GM18519 (cell line): ENCODE measurements around the gene POGZ.
"Not testable (repeated sequence)": the region's sequence is repeated elsewhere in the genome, so short reads cannot be mapped to it uniquely, and the experiment has no call there.

Experiments used
- ATAC-seq: cut with Tn5 transposase; IDR thresholded peaks from one replicate; pipeline ENCODE4 v1.9.1; 2021; ENCODE audit warnings: mild to moderate bottlenecking, moderate library complexity; ENCODE audit not compliant: unreplicated experiment, low FRiP score

The POGZ gene

DNA sequence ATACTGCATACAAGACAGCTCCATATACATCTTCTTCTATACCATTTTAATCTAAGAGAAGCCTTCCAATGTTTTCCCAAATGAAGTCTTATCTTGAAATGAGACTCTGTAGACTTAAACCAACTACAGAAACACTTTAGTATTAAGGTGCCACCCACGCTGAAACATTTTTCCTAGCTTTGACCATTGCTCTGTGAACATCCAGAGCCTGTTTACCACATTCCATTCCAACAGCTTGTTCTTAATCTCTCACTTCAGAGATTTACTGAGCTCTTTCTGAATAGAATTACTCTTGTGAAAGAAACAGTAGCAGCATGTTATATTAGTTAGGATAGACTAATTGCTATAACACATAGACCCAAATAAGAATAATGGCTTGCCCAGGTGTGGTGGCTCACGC lies 19.6 kb upstream of the POGZ start:
- ATAC-seq: no peak

DNA sequence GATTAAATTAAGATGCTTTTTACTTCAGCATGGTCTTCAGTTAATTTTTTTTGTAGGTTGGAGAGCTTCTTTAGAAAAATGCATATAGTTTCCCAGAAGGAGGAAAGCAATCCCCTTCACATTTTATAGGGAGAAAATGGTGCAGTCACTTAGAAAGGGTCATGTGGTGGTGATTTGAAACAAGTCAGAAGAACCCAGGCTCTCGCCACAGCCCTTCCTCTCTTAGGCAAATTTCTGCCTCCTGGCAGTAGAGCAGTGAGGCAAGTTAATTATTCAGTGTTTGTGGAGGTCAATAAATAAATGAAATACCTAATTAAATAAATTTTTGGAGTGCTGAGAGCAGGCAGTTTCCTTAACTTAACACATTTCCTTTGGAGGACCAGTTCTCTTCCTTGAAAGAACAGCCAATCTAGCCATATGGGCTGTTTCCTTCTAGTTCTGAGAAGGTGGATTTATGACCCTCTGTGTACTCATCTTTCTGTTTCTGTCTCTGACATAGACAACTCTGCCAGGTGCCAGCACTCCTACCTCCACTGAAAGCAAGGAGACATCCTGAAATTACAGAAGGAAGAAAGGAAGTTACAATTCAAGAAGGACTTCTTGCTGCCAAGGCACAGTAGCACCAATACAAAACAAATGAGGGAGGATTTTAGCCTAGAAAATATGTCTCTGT lies 19.0 kb upstream of the POGZ start:
- no peak for ATAC-seq

DNA sequence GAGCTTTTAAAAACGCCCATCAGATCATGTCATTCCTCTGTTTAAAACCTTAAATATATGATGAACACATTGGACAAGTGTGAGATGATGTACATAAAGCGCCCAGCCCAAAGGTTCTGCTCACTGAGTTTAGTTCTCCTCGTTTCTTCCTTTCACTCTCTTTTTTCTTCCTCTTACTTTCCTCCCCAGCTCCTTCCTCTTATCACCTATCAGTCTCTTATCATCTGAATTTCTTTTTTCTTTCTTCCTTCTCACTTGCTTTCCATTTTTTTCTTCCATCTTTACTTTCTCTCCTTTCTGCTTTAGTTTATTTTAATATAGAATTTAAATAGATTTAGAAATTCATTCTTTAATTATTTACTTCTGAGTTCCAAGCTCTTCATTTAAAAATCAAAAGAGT lies 17.8 kb upstream of the POGZ start:
- no peak for ATAC-seq

DNA sequence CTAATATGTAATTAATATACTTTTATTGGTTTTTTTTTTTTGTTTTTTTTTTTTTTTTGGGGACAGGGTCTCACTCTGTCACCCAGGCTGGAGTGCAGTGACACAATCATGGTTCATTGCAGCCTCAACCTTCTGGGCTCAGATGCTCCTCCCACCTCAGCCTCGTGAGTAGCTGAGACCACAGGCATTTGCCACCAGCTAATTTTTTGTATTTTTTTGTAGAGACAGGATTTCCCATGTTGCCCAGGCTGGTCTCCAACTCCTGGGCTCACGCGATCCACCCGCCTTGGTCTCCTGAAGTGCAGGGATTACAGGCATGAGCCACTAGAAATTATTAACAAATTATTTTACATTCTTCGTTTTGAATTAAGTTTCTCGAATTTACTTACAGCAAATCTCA lies 16.8 kb upstream of the POGZ start:
- ATAC-seq: no peak

DNA sequence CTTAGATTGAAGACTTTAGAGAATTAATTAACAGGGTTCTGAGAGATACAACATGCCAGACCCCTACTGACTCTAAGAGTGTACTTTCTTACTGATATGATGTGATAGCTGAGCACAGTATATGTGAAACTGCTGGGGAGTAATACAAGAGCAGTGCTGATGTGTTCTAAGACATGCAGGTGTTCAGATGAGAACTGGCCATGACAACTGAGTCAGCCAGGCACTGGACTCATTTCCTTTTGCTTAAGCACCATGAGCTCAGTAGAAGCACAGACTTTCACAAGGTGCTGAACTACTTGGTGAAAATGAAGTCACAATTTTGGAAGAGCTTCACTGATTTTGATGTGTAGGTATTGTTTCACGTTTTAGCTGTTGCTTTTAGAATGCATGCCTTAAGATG lies 15.9 kb upstream of the POGZ start:
- peak; percentile 62 for ATAC-seq

DNA sequence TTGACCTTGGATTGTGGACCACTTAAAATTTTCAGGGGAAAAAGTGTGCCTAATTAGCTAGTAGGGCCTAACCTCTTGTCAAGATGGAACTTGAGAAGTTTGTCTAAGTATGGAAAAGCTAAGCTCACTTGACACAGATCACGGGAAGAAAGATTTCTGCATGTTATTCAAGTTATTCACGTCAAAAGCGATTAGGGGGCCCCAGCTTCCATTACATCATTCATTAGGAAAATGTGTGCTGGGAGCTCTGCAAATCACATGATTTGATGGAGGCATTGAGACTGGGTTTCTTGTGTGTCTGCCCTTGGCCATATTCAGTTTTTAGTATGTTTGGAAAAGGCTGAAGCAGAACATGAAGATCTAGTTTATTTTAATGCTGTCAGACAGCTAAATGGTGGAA lies 15.5 kb upstream of the POGZ start:
- no peak for ATAC-seq

DNA sequence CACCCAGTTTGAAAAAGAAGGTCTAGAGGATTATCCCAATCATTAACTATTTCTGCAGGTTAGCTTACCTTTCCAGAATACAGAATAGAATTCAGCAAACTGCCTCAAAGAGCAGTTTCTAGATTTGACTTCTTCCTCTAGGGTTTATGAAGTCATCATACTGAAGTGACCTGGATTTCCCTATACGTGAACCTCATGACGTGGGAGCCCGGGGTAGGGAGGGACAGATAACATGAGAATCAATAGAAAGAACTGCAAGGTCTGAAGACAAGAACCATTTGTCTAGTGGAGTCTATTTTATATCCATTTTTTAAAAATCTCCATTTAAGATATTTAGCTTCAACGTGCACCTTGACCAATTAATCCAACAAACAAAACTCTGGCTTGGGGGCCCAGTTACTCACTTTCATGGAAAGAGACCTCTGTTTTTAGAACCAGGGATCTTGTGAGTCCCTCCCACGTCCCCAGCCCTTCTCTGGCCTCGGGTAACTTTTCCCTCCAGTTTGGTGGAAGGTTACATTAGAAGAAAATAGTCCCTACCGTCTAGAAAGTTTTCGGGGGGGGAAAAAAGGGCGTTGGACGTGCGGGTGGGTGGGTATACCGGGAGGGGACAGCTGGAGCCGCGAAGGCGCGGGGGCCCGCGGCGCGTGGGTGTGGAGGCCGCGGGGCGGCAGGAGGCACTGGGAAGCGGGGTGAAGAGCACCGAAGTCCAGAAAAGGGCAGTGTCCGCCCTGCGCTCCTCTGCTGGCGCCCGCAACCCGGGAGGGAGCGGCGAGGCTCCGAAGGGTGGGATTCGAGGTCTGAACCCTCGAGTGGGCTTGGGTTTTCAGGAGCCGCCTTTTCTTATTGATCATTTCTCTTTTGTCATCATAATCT lies 13.8 kb upstream of the POGZ start:
- ATAC-seq: no peak

DNA sequence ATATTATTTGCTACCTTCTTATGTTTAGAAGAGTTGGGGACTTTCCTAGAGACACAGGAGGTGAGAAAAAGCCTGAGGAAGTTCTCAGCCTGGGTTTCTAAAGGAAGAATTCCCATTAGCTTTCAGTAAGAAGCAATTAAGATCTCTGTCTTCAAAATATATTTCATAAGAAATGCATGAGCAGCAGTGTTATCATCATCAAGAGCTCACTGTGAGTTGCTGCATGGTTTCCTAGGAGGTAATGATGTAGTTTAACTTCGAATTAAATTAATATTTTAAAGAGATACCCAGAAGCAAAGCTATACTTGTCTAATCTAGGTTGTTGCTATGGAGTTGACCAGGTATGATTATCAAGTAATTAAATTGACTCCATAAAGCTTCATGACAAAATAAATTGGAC lies 5.7 kb upstream of the POGZ start:
- no peak for ATAC-seq

DNA sequence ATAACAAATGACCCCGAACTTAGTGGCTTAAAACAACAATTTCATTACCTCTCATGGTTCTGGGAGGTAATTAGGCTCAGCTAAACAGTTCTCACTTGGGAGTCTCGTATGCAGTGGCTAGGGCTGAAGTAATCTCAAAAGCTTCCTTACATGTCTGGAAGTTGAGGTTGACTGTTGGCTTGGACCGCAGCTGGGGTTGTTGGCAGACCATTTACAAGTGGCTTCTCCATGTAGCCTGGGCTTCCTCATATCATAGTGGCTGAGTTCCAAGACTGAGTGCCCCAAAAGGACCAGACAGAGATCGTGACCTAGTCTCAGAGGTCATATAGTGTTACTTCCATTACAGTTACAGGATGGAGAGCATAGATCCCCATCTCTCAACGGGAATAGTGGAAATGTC lies 2.4 kb upstream of the POGZ start:
- no peak for ATAC-seq

DNA sequence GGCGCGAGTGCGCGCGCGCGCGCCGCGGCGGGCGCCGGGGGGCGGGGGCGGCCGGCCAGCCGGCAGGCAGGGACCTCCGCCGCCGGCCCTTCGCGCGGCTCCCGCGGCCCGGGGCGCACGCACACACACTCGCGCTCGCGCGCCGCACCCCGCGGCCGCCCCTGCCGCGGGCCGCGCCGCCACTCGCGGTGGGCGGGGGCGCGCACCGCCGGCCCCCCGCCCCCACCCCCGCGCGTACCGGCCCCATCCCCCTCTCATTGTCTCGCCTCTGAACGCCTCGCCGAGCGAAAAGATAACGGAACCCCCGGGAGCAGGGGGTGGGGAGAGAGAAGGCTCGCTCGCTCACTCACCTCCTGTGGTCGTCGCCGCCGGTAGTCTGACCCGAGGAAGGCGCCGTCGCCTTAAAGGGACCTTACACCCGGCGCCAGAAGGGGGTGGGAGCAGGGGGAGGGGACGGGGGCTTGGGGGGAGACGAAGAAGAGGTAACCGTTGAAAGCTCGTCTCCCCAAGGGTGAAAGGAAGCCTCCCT lies 428 bp downstream of the POGZ start:
- ATAC-seq: no peak

DNA sequence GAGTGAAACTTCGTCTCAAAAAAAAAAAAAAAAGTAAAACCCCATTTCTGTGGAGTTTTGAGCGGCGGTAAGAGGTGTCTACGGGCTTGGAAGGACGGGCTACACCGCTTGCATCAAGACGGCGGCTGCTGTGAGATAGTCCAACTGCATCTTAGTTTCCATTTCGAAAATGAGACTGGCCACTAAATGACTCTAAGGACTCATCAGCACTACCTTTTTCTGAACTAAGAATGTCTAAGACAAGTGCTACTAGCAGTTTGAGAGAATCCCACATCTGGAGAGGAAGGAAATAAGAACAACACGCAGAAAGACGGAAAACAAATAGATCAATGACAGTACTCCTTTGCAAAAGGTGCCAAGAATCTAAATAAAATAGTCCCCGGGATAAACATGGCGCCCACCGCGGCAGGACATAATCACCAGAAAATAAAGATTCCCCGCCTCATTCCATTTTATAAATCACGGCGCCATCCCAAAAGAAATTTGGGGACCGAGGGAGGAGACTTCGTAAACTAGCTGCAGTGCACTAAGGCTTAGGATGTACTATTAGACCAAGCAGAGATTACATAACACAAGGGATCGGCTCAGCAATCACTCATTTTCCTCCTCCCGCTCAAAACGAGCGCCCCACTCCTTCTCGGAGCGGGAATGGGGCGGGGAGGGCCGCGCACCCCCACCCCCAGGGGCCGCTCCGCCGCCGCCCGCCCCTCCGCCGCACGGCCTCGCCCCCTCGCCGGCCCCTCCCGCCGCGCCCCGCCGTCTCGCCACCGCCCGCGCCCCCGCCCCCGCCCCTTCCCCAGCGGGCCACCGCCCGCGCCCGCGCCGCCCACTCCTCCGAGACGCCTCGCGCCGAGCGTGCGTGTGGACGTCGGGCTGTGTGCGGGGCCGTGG lies 1.1 kb downstream of the POGZ start:
- no peak for ATAC-seq

DNA sequence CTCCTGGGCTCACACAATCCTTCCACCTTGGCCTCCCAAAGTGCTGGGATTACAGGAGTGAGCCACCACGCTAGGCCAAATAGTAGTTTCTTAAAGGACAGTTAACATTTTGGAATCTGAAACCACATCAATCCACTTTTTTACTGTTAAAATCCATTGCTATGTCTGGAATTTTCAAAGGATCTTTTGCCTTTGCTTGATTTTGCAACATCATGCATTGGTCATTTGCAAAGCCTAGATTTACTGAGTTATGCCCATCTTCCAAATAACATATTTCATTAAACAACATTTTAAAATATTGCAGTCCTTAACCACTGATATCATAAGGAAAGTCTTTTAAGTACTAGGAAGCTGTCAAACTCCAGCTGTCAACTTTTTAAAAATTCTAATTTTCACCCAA lies 3.3 kb downstream of the POGZ start:
- no peak for ATAC-seq

DNA sequence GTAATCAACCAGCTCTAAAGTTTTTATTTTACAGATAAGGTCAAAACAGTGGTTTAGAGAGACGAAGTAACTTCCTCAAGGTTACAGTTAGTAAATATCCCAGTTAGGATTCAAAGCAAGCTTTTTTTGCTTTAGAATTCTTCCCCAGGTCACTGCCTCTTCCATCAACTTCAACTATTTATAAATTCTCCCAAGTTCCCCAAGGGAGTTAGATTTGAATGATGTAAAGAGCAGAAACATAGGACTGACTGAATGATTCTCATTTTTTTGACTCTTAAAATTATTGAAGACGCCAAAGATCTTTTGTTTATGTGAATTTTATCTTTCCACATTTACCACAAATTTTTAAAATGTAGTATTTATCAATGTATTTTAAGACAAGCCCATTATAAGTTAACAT lies 4.1 kb downstream of the POGZ start:
- ATAC-seq: no peak

DNA sequence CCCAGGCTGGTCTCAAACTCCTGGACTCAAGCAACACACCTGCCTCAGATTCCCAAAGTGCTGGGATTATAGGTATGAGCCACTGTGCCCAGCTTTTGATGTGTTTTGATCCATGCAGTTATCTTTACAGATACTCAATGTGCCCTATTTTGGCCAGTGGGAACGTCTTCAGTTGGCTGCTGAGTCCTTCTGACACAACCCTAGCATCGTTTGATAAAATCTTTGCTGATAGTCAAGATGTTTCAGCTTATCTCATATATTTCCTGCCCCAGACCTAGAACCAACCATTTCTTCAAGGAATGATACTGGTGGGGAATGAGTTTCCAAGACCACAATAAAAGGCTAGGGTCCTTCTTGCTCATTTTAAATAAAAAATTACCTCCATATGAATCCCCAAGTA lies 11.6 kb downstream of the POGZ start:
- no peak for ATAC-seq

DNA sequence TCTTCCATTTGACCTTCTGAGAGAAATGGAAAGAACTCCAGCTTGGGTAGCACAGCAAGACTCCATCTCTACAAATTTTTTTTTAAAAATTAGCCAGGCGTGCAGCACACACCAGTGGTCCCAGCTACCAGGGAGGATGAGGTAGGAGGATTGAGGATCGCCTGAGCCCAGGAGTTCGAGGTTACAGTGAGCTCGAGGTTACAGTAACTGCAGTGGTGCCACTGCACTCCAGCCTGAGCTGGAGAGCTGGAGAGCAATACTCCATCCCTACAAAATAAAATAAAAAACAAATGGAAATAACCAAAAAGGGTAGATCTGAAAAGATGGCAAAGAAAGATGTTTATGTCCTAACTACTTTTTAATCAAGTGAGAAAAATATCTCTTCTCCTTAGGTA lies 14.5 kb downstream of the POGZ start:
- ATAC-seq: no peak

DNA sequence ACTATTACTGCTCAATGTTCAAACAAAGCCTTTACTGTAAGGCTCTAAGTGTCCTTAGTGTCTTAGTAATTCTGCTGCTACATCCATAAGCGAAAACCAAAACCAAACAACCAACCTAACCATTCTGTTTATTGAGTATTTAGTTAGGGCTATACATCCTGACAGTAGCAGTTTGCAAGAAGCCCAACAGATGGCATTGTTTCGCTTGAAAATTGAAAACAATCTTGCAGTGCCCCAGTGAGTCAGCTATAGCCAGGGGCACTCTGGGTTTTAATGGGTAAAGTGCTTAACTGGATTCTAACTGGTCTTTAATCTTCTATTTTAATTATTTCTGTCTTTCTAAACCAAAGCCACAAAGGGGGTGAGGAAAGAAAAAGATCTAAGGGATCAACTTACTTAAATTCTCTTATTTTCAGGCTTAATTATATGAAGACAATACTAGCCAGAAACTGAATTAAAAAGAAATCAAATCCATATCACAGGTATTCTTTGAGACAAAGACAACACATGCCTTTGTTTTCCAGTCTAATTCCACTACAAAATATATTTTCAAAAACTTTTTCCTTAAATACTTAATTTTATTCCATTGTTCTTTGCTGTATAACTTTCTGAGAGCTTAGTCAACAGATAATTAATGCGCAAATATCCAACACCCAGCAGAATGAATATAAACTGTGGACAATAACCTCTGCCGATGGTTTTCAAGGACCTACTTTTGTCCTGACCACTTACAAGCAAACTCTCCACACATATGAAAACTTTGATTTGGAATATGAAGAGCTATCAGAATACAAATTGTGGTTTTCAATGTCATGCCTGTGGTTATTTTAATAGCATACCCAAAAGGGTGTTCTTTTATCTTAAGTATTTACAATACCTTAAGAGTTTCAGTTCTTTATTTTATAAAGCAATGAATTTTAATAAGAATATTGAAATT lies 15.2 kb downstream of the POGZ start:
- ATAC-seq: no peak

DNA sequence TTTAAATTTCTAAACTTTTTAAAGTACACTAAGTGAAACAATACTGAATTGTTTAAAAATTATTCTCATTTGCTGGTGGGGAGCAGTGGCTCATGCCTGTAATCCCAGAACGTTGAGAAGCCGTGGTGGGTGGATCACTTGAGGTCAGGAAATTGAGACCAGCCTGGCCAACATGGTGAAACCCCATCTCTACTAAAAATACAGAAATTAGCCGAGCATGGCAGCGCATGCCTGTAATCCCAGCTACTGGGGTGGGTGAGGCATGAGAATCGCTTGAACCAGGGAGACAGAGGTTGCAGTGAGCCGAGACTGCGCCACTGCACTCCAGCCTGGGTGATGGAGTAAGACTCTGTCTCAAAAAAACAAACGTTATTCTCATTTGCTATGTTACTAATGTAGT lies 21.9 kb downstream of the POGZ start:
- ATAC-seq: not testable (repeated sequence)

DNA sequence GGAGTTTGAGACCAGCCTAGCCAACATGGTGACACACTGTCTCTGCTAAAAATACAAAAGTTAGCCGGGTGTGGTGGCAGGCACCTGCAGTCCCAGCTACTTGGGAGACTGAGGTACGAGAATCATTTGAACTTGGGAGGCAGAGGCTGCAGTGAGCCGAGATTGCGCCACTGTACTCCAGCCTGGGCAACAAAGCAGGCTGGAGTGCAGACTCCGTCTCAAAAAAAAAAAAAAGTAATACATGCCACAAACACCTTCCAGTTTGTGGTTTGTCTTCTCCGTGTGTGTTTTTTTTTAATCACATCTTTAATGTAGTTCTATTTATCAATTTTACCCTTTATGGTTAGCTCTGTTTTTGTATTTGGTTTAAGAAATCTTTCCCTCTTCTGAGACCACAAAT lies 22.3 kb downstream of the POGZ start:
- ATAC-seq: no peak

DNA sequence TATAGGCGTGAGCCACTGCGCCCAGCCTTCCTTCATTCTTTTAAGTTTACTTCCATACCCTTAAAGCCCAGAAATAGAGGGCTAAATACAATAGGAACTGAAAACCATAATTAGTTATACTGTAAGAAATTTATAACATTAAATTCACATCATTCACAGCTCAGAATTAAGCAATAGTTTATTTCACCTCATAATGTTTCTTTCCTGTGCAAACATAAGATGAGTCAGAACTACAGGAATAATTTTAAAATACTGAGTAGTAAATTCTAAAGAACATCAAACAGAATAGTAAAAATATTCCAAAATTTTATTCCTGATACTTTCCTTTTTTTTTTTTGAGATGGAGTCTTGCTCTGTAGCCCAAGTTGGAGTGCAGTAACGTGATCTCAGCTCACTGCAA lies 24.1 kb downstream of the POGZ start:
- ATAC-seq: no peak

DNA sequence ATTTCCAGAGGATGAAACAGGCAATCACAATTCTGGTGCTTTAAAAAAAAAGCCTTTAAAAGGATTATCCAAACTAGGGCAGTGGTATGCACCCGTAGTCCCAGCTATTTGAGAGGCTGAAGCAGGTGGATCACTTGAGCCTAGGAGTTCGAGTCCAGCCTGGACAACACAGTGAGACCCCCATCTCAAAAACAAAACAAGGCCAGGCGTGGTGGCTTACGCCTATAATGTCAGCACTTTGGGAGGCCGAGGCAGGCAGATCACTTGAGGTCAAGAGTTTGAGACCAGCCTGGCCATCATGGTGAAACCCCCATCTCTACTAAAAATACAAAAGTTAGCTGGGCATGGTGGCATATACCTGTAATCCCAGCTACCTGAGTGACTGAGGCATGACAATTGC lies 25.5 kb downstream of the POGZ start:
- ATAC-seq: not testable (repeated sequence)
